Articular chondrocyte of knee joint (primary cell): ENCODE data around the gene ABI3BP. TPM values are rescaled to one million over a fixed set of nuclear protein-coding genes. Genes with fewer than 3 reads are reported as not detected.

Source experiments
- small RNA-seq: library from RNA; depleted of rRNA; stranded (forward); fragments of <200 nt; gene quantifications from one replicate; pipeline ENCODE3, GENCODE V24; 2012
- total RNA-seq: library from RNA; depleted of rRNA; stranded (reverse); fragments of >200 nt; gene quantifications from 2 replicates; pipeline ENCODE4 v1.2.3, GENCODE V29; 2012

ABI3BP gene
- total RNA-seq: 539 and 728 TPM in 2 replicates

DNA sequence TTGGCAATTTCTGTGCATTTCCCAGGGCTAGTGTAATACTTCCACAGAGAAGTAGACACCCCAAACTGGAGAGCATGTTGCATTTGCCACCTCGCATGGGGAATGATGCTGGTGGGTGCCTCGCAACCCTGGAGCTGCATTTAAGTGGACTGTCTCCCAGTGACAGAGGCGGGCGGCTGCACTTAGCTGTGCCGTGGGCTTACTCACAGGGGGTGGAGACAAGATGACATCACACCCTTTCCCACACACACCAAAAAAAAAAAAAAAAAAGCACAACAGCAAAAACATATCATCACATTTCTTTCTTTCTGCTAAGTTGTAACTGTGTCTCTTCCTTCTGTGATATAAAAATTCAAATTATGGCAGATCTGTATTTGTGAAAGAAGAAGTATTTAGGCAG, at the start of gene ABI3BP:
TSS of gene ABI3BP (minus strand) at position 113 of the 400 bp plus-strand sequence. CDS start at position 76, 37 bp downstream.

DNA sequence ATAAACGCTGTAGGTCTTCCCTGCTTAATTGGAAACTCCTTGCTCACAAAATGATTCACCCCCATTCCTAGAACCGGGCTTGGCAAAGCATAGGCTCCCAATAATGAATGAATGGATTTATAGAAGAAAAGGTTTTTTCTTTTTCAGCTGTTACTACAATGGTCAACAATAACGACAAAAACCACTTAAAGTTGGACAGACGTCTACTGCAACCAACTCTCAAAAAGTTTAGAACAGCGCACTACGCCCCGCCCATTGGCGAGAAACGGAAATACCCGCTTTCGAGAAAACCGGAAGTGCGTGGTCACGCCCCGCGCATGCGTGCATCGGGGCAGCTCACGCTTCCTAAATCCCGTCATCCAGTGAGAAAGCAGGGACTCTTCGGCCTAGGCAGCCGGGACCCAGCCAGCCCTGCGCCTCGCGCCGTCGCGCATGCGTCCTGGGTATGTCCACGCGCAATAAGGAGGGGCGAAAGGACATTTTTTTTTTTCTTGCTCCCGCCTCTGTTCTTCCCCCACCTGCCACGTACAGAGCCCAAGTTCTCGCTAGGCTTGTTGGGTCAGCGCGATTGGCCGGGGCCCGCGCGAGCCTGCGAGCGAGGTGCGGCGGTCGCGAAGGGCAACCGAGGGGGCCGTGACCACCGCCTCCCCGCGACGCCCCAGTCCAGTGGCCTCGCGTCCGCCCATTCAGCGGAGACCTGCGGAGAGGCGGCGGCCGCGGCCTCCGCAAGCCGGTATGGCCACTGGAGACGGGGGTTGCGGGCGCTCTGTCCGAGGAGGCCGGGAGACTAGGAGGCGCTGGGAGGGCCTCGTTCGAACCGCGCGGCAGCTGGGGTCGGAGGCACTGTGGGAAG, 284.0 kb downstream of the ABI3BP start, which contains the start of gene TFG:
TSS of gene TFG (plus strand) at position 506 of the 853 bp plus-strand sequence. CDS start 4,192 bp downstream, outside the sequence.

Small RNA genes lying within 50 kb of the gene (small RNA-seq; reads per million reads assigned to genes)
- gene RNU6-865P: not detected
